ENCODE results near the gene KRTAP12-4. TPM values are rescaled to one million over a fixed set of nuclear protein-coding genes. Genes with fewer than 3 reads are reported as not detected.
"Not testable (repeated sequence)": the region's sequence is repeated elsewhere in the genome, so short reads cannot be mapped to it uniquely, and the experiment has no call there.

Gene KRTAP12-4
- total RNA-seq, 1 donor from 2014 or later: not detected

GRCh38 chr21:44628707-44629391, 25.6 kb downstream of the KRTAP12-4 start:
- peaks cover 3% of the 10 kb centered on the region for H3K27me3 Mint-ChIP-seq (ENCODE audit: unreplicated experiment)
- no peak overlapping the region for H3K27ac Mint-ChIP-seq (ENCODE audit: unreplicated experiment)
- no peak overlapping the region for H3K4me3 Mint-ChIP-seq (ENCODE audit: unreplicated experiment)
- H3K36me3 Mint-ChIP-seq (ENCODE audit: unreplicated experiment): peaks cover 48% of the 10 kb centered on the region
- H3K9me3 Mint-ChIP-seq (ENCODE audit: unreplicated experiment): peaks cover 21% of the 10 kb centered on the region
- TF ChIP-seq CTCF (IDR thresholded peaks at IDR 0.05; ENCODE audit: partially characterized antibody, unreplicated experiment): no peak
- H3K4me1 Mint-ChIP-seq (ENCODE audit: low read depth, unreplicated experiment): peaks cover 2% of the 10 kb centered on the region
- no peak for DNase-seq

- not testable (repeated sequence) for H3K4me3 Mint-ChIP-seq (ENCODE audit: unreplicated experiment)
These were observed 26.6 kb downstream of the KRTAP12-4 start for GRCh38 chr21:44627831-44628233.

GRCh38 chr21:44627181-44627822, 27.2 kb downstream of the KRTAP12-4 start:
- Mint-ChIP-seq H3K9me3 (ENCODE audit: unreplicated experiment) (peaks cover 16% of the 10 kb centered on the region), H3K27ac (ENCODE audit: unreplicated experiment) (peak overlapping the region; percentile 22), H3K36me3 (ENCODE audit: unreplicated experiment) (peaks cover 54% of the 10 kb centered on the region)
- not testable (repeated sequence) for H3K4me1 Mint-ChIP-seq (ENCODE audit: low read depth, unreplicated experiment); H3K27me3 Mint-ChIP-seq (ENCODE audit: unreplicated experiment); H3K4me3 Mint-ChIP-seq (ENCODE audit: unreplicated experiment); DNase-seq

More at GRCh38 chr21:44627831-44628233, 26.6 kb downstream of the KRTAP12-4 start:
- Mint-ChIP-seq H3K27ac (ENCODE audit: unreplicated experiment) (peak overlapping the region; percentile 22), H3K36me3 (ENCODE audit: unreplicated experiment) (peaks cover 50% of the 10 kb centered on the region), H3K9me3 (ENCODE audit: unreplicated experiment) (peaks cover 16% of the 10 kb centered on the region)
- not testable (repeated sequence) for H3K4me1 Mint-ChIP-seq (ENCODE audit: low read depth, unreplicated experiment); DNase-seq; H3K27me3 Mint-ChIP-seq (ENCODE audit: unreplicated experiment)

- Mint-ChIP-seq H3K27ac (ENCODE audit: unreplicated experiment) (peak within 1 kb of the TSS; percentile 22), H3K9me3 (ENCODE audit: unreplicated experiment) (peaks cover 15% of the 10 kb centered on the region), H3K4me3 (ENCODE audit: unreplicated experiment) (no peak within 1 kb of the TSS), H3K27me3 (ENCODE audit: unreplicated experiment) (peaks cover 3% of the 10 kb centered on the region), H3K4me1 (ENCODE audit: low read depth, unreplicated experiment) (peaks cover 2% of the 10 kb centered on the region), H3K36me3 (ENCODE audit: unreplicated experiment) (peaks cover 50% of the 10 kb centered on the region)
- DNase-seq: no peak
- TF ChIP-seq CTCF (IDR thresholded peaks at IDR 0.05; ENCODE audit: partially characterized antibody, unreplicated experiment): no peak
These were observed 27.8 kb downstream of the KRTAP12-4 start, which contains the start of gene KRTAP10-9 for GRCh38 chr21:44626673-44627143. Gene KRTAP10-9, plus strand, starts transcription at chr21:44627093. Its CDS starts 79 bp downstream, at chr21:44627172.

GRCh38 chr21:44626262-44626661, 28.2 kb downstream of the KRTAP12-4 start:
- H3K9me3 Mint-ChIP-seq (ENCODE audit: unreplicated experiment): peaks cover 14% of the 10 kb centered on the region
- peaks cover 3% of the 10 kb centered on the region for H3K27me3 Mint-ChIP-seq (ENCODE audit: unreplicated experiment)
- DNase-seq: no peak
- no peak for TF ChIP-seq CTCF (IDR thresholded peaks at IDR 0.05; ENCODE audit: partially characterized antibody, unreplicated experiment)
- peaks cover 2% of the 10 kb centered on the region for H3K4me1 Mint-ChIP-seq (ENCODE audit: low read depth, unreplicated experiment)
- peaks cover 46% of the 10 kb centered on the region for H3K36me3 Mint-ChIP-seq (ENCODE audit: unreplicated experiment)
- no peak overlapping the region for H3K27ac Mint-ChIP-seq (ENCODE audit: unreplicated experiment)
- no peak overlapping the region for H3K4me3 Mint-ChIP-seq (ENCODE audit: unreplicated experiment)

- no peak for TF ChIP-seq CTCF (IDR thresholded peaks at IDR 0.05; ENCODE audit: partially characterized antibody, unreplicated experiment)
- Mint-ChIP-seq H3K27me3 (ENCODE audit: unreplicated experiment) (peaks cover 3% of the 10 kb centered on the region), H3K27ac (ENCODE audit: unreplicated experiment) (no peak overlapping the region), H3K9me3 (ENCODE audit: unreplicated experiment) (peaks cover 12% of the 10 kb centered on the region), H3K36me3 (ENCODE audit: unreplicated experiment) (peaks cover 42% of the 10 kb centered on the region), H3K4me3 (ENCODE audit: unreplicated experiment) (no peak overlapping the region), H3K4me1 (ENCODE audit: low read depth, unreplicated experiment) (peaks cover 2% of the 10 kb centered on the region)
- DNase-seq: no peak
These were observed 28.7 kb downstream of the KRTAP12-4 start for GRCh38 chr21:44625756-44626155.

Data from glutamatergic neuron (in vitro differentiated cells).